CD4-positive, alpha-beta T cell treated with Interleukin-21 for 1 hour (primary cell): Measurements from ENCODE around the gene KRTAP2-2.
"Not testable (repeated sequence)": the region's sequence is repeated elsewhere in the genome, so short reads cannot be mapped to it uniquely, and the experiment has no call there.

Experiments
- DNase-seq: peaks from one replicate; pipeline ENCODE4 v3.0.0-alpha.2; 2020

The KRTAP2-2 gene, protein sequence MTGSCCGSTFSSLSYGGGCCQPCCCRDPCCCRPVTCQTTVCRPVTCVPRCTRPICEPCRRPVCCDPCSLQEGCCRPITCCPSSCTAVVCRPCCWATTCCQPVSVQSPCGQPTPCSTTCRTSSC

DNA sequence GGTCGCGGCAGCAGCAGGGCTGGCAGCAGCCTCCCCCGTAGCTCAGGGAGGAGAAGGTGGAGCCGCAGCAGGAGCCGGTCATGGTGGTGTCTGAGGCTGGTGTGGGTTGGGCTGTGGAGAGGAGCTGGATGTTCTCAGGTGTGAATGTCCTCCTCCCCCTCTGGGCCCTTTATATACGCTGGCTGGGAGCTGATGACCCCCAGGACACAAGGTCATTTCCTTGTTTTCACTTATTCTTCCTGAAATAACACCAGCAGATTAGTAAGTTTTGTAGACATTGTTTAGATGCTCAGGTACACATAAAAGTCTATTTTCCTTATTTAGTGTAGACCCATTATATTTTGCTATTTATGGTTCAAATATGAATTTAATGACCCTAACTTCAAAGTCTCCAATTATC is at the start of gene KRTAP2-2:
TSS of gene KRTAP2-2 (minus strand) at position 101 of the 400 bp plus-strand sequence. CDS start at position 82, 19 bp downstream.
- not testable (repeated sequence) for DNase-seq

DNA sequence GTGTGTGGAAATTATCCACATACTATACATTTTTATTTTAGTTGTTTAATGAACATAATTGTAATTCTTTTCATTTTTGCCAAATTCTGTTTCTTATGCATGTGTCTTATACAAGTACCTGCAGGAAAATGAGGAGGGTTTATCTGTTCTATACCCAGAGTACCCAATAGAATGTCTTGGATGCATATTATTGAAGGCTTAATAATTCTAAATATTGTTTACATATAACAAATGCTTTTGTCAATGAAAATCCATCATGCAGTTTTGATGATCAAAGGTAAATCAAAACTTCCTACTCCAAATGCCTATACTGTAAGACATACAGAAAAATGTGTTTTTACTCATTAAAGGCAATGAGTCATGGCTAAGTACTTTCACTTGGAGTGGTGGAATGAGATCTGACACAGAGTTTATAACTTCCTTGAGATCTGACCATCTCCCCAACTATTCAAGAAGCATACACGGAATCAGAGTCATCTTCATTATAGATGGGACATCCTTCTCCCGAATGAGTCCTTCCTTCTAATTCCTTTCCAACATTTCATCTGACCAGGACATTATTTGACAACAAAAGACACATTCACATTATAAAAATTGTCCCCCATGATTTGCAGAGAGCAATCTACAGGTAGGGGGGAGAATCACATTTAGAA is 49.5 kb upstream of the KRTAP2-2 start:
- DNase-seq = not testable (repeated sequence)

DNA sequence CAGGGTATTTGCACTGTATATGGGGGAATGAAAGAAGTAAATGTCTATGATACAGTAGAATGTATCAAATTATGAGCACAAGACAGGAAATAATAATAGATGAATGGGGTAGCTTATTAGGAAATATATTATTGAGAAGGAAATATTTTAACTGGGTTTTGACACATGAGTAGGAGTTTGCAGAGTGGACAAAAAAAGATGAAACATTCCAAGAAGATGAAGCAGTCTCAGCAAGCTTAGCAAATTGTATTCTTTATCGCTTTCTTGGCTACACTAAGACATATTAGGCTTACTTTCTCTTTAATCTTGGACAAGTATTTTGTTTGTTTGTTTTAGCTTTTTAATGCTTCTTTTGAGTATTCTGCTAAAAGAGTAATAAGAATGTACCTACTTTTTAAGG is 48.9 kb upstream of the KRTAP2-2 start:
- DNase-seq = no peak

DNA sequence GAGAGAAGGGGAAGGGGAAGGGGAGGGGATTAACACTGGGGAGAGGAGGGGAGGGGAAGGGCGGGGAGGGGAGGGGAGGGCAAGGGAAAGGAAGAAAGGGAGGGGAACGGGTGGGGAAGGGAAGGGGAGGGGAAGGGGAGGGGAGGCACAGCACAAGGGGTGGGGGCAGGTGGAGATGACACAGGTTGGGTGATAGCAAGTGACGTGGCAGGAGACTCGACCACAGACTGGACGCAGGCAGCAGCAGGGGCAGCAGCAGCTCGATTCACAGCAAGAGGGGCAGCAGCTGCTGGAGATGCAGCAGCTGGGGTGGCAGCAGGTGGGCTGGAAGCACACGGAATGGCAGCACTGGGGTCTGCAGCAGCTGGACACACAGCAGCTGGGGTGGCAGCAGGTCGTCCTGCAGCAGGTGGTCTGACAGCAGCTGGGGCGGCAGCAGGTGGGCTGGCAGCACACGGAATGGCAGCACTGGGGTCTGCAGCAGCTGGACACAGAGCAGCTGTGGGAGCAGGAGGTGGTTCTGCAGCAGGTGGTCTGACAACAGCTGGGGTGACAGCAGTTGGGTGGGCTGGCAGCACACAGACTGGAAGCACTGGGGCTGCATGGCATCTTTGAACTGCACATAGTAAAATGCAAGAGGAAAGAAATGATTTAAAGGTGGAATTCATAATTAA is 46.7 kb upstream of the KRTAP2-2 start, which contains the start of gene KRTAP4-16:
TSS of gene KRTAP4-16 (minus strand) at position 624 of the 674 bp plus-strand sequence. CDS start at position 624, 0 bp downstream.
- no peak for DNase-seq

DNA sequence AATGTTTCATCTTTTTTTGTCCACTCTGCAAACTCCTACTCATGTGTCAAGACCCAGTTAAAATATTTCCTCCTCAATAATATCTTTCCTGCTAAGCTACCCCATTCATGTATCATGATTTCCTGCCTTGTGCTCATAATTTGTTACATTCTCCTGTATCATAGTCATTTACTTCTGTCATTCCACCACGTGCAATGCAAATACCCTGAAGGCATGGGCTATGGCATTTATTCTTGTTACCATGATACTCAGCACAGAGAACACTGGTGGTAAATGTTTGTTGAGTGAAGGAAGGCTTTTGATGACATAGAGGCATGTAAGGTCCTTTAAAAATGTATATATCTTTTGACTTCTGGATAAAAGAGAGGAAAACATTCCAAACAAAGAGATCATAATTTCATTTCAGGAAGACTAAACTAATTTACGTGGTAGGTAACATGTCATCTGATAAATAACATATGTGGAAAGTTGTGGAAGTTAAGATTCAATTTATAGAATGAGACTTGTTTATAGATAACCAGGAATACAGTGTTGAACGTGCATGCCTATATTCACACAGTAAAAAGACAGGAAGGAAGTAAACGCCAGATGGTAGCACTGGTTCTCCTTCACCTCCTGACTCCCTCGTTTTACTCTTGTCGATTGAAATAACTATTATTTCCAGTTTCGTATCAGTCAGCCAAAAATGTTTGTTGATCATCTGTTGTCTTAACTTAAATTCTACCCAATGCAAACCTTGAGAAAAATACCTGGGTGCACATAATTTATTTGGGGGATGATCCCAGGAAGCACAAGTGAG is 44.9 kb upstream of the KRTAP2-2 start:
- not testable (repeated sequence) for DNase-seq

DNA sequence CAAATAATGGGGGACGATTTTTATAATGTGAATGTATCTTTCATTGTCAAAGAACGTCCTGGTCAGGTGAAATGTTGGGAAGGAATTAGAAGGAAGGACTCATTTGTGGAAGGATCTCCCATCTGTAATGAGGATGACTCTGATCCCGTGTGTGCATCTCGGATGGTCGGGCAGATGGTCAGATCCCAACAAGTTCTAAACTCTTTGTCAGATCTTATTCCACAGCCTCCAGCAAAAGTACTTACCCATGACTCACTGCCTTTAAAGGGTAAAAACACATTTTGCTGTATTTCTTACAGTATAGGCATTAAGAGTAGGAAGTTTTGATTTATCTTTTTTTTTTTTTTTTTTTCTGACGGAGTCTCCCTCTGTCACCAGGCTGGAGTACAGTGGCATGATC is 43.5 kb upstream of the KRTAP2-2 start:
- no peak for DNase-seq

DNA sequence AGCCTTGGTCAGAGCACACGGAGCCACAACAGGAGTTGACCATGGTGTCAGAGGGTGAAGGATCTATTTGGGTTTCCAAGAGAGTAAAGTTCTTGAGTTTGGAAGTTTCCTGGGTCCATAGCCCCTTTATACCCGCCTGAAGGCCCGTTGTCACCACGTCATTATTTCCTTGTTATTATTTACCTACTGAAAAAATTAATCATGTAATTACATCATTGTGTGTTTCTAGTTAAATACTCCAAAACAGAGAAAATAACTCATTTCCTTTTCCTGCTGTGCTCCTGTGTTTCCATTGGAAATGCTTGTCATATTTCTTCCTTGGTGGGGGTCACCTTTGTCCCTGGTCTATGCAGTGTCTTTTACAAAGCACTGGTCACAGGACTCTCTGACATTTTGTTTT is 43.0 kb upstream of the KRTAP2-2 start, which contains the start of gene KRTAP4-8:
TSS of gene KRTAP4-8 (minus strand) at position 101 of the 400 bp plus-strand sequence. CDS start at position 43, 58 bp downstream.
- no peak for DNase-seq

DNA sequence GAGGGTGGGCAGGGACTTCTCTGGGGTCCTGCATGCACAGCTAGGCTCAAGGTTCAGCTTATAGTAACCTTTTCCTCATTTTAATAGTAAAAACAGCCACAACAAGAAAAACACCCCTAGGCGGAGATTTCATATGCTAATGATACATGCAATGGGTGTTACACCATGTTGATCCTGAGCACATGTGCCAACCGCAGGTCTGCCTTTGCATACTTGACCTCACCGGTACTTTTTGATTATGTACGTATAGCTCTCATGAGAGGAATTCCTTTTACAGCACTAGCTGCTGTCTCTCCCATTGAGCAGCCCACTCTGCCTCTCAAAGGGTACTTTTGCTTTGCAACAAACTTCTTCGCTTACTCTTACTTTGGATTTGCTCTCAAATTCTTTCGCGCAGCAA is 41.0 kb upstream of the KRTAP2-2 start:
- DNase-seq = no peak

DNA sequence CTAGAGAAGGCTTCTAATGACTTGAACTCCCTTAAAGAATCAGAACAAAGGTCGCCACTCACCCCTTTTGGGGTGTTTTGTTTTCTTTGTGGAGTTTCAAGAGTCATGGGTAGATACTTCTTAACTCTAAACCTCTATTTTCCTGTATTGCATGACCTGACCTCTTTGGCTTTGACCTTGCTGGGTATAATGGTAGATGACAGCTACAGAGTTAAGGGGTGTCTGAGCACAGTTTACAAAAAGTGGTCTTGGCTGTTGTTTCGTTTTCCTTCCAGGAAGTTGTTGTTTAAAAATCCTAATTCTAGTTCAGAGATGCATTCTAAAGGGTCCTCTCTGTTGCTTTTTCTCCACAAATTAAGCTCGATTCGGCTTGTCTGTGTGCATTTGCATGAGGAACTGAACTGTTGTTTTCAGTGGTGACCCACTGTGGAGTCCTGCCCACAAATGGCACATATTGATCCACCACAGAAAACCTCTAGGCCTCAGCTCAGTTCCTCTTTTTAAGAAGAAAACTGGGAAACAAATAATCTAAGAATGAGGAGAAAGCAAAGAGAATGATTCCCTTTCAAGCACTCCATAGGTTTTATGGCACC is 33.8 kb upstream of the KRTAP2-2 start:
- not testable (repeated sequence) for DNase-seq

DNA sequence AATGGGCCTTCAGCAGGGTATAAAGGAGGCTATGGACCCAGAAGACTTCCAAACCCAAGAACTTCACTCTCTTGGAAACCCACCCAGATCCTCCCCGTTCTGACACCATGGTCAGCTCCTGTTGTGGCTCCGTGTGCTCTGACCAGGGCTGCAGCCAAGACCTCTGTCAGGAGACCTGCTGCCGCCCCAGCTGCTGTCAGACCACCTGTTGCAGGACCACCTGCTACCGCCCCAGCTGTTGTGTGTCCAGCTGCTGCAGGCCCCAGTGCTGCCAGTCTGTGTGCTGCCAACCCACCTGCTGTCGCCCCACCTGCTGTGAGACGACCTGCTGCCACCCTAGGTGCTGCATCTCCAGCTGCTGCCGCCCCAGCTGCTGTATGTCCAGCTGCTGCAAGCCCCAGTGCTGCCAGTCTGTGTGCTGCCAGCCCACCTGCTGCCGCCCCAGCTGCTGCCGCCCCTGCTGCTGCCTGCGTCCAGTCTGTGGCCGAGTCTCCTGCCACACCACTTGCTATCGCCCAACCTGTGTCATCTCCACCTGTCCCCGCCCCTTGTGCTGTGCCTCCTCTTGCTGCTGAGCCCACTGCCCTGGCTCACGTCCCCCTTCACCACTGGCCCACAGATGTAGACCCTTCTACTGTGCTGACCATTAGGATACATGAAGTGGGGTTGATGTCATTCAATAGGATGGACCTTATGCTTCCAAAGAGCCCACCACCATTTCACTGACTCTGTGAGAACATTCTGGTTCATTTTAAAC is 29.2 kb upstream of the KRTAP2-2 start, which contains the start of gene KRTAP4-7:
TSS of gene KRTAP4-7 (plus strand) at position 51 of the 757 bp plus-strand sequence. CDS start at position 108, 57 bp downstream.
- DNase-seq = not testable (repeated sequence)

DNA sequence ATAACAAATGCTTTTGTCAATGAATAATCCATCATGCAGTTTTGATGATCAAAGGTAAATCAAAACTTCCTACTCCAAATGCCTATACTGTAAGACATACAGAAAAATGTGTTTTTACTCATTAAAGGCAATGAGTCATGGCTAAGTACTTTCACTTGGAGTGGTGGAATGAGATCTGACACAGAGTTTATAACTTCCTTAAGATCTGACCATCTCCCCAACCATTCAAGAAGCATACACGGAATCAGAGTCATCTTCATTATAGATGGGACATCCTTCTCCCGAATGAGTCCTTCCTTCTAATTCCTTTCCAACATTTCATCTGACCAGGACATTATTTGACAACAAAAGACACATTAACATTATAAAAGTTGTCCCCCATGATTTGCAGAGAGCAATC is 28.4 kb upstream of the KRTAP2-2 start:
- DNase-seq = not testable (repeated sequence)

DNA sequence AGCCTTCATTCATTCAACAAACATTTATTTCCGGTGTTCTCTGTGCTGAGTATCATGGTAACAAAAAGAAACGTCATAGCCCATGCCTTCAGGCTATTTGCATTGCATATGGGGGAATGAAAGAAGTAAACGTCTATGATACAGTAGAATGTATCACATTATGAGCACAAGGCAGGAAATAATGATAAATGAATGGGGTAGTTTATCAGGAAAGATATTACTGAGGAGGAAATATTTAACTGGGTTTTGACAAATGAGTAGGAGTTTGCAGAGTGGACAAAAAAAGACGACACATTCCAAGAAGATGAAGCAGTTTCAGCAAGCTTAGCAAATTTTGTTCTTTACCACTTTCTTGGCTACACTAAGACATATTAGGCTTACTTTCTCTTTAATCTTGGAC is 27.6 kb upstream of the KRTAP2-2 start:
- DNase-seq = no peak

DNA sequence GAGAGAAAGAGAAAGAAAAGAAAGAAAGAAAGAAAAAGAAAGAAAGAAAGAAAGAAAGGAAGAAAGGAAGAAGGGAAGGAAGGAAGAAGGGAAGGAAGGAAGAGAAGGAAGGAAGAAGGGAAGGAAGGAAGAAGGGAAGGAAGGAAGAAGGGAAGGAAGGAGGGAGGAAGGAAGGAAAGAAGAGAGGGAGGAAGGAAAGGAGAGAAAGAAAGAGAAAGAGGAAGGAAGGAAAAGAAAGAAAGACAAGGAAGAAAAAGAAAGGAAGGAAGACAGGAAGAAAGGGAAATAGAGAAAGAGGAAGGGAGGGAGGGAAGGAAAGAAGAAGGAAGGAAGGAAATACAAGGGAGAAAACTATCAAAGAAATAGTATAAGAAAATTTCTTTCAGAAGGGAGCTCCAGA is 21.8 kb upstream of the KRTAP2-2 start:
- no peak for DNase-seq

DNA sequence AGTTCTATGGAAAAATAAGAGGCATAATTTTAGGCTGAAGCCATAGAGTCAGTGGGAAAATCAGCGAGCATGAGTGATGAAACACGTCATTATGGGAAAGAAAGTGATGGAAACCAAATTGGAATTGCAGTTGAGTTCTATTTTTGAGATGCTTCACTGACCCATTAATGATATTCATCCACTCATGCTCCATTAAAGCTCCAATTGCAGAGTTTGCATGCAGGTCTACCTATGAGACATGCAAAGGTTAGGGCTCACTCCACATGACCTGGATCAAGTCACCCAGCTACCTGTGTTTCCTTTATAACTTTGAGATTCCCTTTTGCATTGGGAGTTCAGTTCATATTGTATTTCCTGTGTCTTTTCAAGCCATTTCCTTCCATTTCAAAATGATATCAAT is 18.6 kb upstream of the KRTAP2-2 start:
- no peak for DNase-seq

DNA sequence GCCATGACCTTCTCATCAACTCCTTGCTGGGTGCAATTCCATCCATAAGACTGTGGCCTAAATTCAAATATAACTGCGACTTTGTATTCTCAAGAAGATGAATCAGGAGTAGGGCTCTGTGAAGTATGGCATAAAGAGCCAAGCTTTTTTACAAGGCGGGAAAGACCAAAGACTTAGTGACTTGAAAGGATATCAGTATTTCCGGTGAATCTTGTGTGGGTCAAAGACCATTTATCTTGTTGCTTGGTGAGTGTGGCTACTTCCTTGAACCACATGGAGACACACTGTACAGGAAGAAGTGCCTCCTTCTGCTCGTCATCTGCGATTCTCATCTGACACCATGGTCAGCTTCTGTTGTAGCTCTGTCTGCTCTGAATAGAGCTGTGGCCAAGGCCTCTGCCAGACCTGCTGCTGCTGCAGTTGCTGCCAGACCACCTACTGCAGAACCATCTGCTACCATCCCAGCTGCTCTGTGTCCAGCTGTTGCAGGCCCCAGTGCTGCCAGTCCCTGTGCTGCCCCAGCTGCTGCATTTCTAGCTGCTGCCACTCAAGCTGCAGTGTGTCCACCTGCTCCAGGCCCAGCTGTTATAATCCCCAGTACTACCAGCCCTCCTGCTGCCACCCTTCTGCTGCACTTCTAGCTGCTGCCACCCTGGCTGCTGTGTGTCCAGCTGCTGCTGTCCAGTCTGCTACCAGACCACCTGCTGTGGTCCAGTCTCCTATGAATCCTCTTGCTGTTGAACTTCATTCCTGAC is 16.8 kb upstream of the KRTAP2-2 start:
- no peak for DNase-seq

DNA sequence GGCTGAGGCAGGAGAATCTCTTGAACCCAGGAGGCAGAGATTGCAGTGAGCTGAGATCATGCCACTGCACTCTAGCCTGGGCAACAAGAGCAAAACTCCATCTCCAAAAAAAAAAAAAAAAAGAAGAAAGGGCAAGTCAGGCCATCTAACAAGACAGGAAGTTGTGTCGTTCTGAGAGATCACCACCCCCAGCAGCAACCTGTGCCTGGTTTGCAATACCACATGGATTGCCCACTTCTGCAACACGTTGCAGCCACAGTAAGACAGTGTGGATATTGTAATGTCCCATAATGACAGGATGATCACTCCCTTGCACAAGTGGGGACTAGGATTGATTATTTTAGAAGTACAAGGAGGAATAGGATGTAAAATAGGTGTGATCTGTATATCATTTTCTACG is 14.0 kb upstream of the KRTAP2-2 start:
- DNase-seq = no peak

DNA sequence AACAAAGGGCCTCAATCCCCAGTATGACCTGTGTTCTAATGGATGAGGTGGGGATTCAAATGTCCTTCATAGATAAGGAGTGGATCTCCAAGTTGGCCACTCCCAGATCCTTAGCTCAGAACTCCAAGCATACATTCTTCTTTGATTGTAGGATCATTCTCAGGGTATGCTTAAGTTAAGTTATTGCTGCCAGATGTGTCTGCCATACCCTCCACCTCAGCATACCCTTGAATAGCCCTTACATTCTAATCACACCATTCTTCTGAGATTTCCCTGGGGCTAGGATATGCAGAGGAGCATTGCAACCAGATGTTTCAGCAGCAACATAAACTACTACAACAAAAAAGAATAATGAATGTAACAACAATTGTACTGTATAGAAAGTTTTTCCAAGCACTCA is 12.3 kb upstream of the KRTAP2-2 start:
- no peak for DNase-seq

DNA sequence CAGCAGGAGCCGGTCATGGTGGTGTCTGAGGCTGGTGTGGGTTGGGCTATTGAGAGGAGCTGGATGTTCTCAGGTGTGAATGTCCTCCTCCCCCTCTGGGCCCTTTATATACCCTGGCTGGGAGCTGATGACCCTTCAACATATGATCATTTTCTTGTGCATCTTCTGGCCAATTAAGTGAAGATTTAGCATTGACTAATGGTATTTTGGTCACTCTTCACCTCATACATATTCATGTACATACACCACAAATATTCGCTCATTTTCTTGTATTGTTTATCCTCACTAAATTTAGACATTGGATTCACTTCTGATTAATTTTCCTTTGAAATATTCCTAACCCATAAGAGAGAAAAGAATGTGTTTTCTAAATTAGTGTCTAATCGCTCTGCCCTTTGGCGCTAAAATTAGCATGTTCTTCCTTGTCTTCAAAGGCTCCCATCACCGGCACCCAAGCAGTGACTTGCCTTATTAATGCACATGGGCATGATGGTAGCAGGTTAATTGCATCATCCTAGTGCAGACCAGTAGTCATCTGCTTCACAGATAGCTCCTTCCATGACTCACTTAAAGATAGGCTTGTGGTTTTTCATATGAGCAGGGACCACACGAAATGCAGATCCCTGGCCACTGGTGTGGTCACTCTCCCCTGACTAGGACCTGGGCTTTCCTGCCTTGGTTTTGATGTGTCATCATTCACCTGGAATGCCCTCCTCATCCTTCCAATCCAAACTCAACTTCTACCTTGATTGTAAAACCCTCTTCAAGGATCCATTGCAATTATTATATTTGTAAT is 11.0 kb upstream of the KRTAP2-2 start, which contains the start of gene KRTAP2-4:
TSS of gene KRTAP2-4 (minus strand) at position 51 of the 796 bp plus-strand sequence. CDS start at position 17, 34 bp downstream.
- no peak for DNase-seq

DNA sequence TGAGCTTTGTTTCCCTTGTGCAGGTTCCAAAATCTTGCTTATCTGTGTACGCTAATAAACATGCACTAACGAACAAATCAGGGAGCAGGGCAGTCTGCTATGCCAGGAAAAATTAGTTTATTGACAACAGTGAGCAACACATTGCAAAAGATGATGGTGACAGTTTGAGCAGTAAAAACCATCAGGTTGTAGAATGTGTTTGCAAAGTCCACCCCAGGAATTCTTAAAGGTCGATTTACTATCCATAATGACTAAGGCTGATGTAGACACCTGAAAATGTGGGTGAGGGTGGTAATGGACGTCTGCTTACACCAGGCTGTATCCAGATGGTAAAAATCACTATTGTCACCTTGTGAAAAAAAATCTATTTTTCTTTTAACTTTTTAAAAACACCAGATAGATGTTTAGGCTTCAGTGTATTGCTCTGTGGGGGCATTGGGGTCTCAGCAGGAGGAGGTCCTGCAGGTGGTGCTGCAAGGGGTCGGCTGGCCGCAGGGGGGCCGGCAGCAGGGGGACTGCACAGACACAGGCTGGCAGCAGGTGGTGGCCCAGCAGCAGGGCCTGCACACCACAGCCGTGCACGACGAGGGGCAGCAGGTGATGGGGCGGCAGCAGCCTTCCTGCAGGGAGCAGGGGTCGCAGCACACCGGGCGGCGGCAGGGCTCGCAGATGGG is 10.1 kb upstream of the KRTAP2-2 start:
- DNase-seq = not testable (repeated sequence)
